ENCODE measurements around the gene MAPK4.
A peak's percentile ranks its signal among the peaks of the same experiment; 100 is the strongest.
"Not testable (repeated sequence)": the region's sequence is repeated elsewhere in the genome, so short reads cannot be mapped to it uniquely, and the experiment has no call there.

The MAPK4 gene

DNA sequence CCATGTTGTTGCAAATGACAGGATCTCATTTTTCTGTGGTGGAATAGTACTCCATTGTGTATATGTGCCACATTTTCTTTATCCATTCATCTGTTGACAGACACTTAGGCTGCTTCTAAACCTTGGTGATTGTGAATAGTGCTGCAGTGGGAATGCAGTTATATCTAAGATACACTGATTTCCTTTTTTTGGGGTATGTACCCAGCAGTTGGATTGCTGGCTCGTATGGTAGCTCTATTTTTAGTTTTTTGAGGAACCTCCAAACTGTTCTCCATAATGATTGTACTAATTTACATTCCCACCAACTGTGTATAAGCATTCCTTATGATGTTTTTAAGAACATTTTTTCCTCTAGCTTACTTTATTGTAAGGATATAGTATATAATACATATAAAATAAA, 8.2 kb upstream of the MAPK4 start:
- H3K27me3 ChIP-seq (ENCODE audit: control insufficient read depth, insufficient read depth, low read length), result peaks cover 23% of the 10 kb centered on the region
- H3K36me3 ChIP-seq (ENCODE audit: control insufficient read depth, insufficient read depth, low read length); H3K9me3 ChIP-seq (ENCODE audit: control insufficient read depth, insufficient read depth, low read depth, low read length); H3K9ac ChIP-seq (ENCODE audit: low read length); H3K27ac ChIP-seq (ENCODE audit: low read depth, low read length); H3K4me1 ChIP-seq (ENCODE audit: control insufficient read depth, insufficient read depth, low read length); H3K4me3 ChIP-seq (ENCODE audit: low read depth, low read length): not testable (repeated sequence)

DNA sequence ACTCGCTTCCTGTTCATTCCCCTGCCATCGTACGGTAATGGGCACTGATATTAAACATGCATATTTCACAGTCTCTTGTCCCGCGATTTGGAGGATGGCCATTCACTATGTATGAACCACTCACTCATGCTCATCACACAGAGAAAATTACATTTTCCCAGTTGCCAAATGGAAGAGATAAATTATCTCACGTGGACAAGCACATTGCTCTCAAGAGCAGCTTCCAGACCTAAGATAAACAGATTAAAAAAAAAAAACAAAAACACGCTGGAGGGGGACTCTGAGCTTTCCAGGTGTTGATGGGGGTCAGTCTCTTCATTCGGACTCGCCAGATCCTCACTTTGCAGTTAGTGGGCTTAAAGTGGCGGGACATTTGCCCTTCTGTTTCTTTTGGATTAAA, 1.7 kb upstream of the MAPK4 start:
- Histone ChIP-seq H3K4me1 (ENCODE audit: control insufficient read depth, insufficient read depth, low read length) (peaks cover 1% of the 10 kb centered on the region), H3K27ac (ENCODE audit: low read depth, low read length) (no peak overlapping the region), H3K9me3 (ENCODE audit: control insufficient read depth, insufficient read depth, low read depth, low read length) (peaks cover 8% of the 10 kb centered on the region; the same call in 1 of the 2 replicates), H3K9ac (ENCODE audit: low read length) (no peak overlapping the region), H3K36me3 (ENCODE audit: control insufficient read depth, insufficient read depth, low read length) (no peaks in the 10 kb centered on the region), H3K4me3 (ENCODE audit: low read depth, low read length) (no peak overlapping the region), H3K27me3 (ENCODE audit: control insufficient read depth, insufficient read depth, low read length) (peaks cover 81% of the 10 kb centered on the region)

DNA sequence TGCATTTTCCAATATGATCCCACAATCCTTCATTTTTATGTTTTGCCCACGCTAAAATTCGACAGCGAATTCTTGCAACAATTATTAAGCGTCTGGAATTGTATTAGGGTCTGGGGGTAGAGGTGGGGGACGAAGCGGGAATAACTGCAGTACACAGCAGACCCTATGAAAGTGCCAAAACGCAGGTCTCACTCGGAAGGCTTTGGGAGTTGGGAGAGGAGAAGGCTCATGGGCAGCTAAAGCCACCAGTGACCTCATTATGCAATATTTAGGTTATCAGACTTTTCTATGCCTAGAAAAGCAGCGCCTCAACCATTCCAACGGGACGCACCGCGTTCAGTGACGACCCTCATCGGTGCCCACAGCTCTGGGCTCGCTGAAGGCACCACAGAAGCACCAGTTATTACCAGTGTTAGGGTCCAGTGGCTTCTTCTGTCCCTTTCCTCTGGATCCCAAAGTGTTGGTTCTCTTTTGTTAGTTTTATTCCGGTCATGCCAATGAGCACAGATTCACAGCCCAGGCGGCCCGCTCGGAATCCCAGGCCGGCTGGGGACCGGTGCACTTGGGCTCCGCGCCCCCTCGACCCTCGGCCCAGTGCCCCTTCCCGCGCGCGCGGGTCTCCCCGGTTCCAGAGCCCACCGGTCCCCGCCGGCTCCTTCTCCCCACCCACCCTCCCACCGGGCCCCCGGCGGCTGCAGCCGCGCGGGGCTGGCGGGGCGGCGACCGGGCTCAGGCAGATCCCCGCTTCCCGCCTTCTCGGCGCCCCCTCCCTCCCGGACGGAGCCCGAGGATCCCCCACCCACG, 737 bp upstream of the MAPK4 start:
- Histone ChIP-seq H3K9ac (ENCODE audit: low read length) (peak overlapping the region; percentile 49), H3K9me3 (ENCODE audit: control insufficient read depth, insufficient read depth, low read depth, low read length) (peaks cover 8% of the 10 kb centered on the region; the same call in 1 of the 2 replicates), H3K4me1 (ENCODE audit: control insufficient read depth, insufficient read depth, low read length) (peaks cover 6% of the 10 kb centered on the region), H3K27me3 (ENCODE audit: control insufficient read depth, insufficient read depth, low read length) (peaks cover 90% of the 10 kb centered on the region), H3K4me3 (ENCODE audit: low read depth, low read length) (peak overlapping the region; percentile 77), H3K27ac (ENCODE audit: low read depth, low read length) (no peak overlapping the region), H3K36me3 (ENCODE audit: control insufficient read depth, insufficient read depth, low read length) (no peaks in the 10 kb centered on the region)

DNA sequence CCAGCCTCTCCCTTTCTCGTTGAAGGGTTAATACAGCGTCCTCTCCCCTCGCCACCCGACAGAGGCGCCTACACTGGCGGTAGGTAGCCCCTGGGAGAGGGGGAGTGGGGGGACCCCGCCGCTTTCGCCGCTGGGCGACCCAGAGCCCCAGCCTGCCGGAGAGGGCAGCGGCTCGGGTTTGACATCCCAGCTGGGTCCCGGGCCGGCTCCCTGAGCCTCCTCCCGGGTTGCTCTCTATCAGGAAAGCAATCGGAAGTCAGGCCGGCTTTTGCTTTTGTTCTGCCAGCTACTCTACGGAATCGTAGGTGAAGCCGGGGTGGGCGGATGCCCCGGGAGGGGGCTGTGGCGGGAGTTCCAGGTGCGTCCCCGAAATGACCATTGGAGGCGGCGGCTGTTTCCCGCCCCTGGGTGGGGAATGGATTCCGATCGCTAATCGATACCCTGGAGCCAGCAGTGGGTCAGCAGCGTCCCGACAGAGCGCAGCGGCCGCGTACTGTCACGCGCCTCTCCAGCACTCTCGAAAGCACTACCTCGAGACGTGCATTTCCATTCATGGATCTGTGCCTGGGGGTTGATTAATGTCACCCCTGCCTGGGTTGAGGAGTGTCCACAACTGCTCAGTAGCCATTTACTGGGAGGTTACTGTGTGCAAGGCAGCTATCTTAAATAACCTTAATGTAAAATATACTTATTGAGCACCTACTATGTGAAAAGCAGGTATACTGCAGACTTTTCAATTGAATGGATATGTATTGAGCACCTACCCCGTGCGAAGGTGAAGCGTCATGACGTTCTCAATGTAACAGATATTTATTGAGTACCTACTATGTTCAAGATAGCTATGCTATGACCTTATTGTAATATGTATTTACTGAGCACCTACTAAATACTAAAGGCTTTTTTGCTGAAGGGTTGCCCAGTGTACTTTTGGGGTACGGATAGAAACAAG, 1.1 kb downstream of the MAPK4 start:
- Histone ChIP-seq H3K4me3 (ENCODE audit: low read depth, low read length) (peak overlapping the region; percentile 77), H3K36me3 (ENCODE audit: control insufficient read depth, insufficient read depth, low read length) (no peaks in the 10 kb centered on the region), H3K4me1 (ENCODE audit: control insufficient read depth, insufficient read depth, low read length) (peaks cover 6% of the 10 kb centered on the region), H3K27me3 (ENCODE audit: control insufficient read depth, insufficient read depth, low read length) (peaks cover 83% of the 10 kb centered on the region), H3K9ac (ENCODE audit: low read length) (no peak overlapping the region), H3K27ac (ENCODE audit: low read depth, low read length) (no peak overlapping the region), H3K9me3 (ENCODE audit: control insufficient read depth, insufficient read depth, low read depth, low read length) (no peaks in the 10 kb centered on the region)

DNA sequence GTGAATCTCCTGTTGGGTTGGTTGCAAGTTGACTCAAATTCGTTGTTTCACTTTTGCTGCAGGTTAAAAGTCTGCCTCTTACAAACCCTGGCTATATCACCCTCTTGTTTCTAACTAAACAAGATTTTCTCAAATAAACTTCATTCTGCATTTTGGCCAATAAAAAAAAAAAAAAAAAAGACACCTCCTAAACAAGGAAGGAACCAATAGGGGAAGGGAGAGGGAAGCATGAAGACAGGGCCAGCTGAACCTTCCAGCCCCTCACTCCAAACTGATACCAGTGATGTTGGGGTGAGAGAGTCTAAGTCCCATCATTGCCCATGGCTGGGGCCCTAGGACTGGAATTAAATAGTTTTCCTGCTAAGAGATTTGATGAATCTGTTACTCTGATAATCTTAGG, 2.4 kb downstream of the MAPK4 start:
- not testable (repeated sequence) for H3K36me3 ChIP-seq (ENCODE audit: control insufficient read depth, insufficient read depth, low read length); H3K4me3 ChIP-seq (ENCODE audit: low read depth, low read length); H3K4me1 ChIP-seq (ENCODE audit: control insufficient read depth, insufficient read depth, low read length); H3K9ac ChIP-seq (ENCODE audit: low read length); H3K9me3 ChIP-seq (ENCODE audit: control insufficient read depth, insufficient read depth, low read depth, low read length); H3K27ac ChIP-seq (ENCODE audit: low read depth, low read length)
- H3K27me3 ChIP-seq (ENCODE audit: control insufficient read depth, insufficient read depth, low read length), result peaks cover 70% of the 10 kb centered on the region

DNA sequence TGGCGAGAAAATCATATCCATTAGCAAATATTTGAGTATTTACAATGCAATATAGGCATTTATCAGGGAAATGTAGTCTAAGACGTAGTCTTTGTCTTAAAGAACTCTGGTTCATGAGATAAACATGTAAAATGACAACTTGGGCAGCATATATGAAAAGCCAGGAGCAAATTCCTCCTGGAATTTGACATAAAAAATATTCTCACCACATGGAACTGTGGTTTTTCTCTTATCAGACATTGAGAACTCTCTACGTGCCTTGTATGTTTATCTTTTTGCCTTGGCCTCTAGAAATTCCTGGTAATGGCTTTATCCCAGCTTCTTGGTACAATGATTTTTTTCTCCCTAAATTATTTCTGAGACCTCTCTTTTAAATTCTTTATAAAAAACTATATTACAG, 2.8 kb downstream of the MAPK4 start:
- Histone ChIP-seq H3K4me3 (ENCODE audit: low read depth, low read length) (no peak overlapping the region), H3K9ac (ENCODE audit: low read length) (no peak overlapping the region), H3K4me1 (ENCODE audit: control insufficient read depth, insufficient read depth, low read length) (peaks cover 6% of the 10 kb centered on the region), H3K27ac (ENCODE audit: low read depth, low read length) (no peak overlapping the region), H3K36me3 (ENCODE audit: control insufficient read depth, insufficient read depth, low read length) (no peaks in the 10 kb centered on the region), H3K27me3 (ENCODE audit: control insufficient read depth, insufficient read depth, low read length) (peaks cover 65% of the 10 kb centered on the region), H3K9me3 (ENCODE audit: control insufficient read depth, insufficient read depth, low read depth, low read length) (no peaks in the 10 kb centered on the region)

DNA sequence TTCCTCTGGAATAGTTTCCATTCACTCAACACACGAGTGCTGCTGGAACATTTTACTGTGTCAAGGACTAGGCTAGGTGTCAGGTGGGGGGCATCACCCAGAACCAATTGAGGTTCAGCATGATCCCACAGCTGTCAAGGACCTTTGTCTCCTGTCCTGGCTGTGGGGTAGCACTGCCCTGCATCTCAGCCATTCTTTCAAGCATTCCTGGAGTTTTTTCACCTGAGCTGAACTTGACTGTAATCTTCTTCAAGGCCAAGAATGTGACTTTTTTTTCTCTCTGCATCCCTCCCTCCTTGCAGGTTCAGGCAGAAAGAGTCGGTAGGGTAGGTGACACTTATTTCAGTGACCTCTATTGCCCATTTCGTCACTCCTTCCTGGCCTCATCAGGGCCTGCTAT, 3.5 kb downstream of the MAPK4 start:
- no peaks in the 10 kb centered on the region for H3K36me3 ChIP-seq (ENCODE audit: control insufficient read depth, insufficient read depth, low read length)

DNA sequence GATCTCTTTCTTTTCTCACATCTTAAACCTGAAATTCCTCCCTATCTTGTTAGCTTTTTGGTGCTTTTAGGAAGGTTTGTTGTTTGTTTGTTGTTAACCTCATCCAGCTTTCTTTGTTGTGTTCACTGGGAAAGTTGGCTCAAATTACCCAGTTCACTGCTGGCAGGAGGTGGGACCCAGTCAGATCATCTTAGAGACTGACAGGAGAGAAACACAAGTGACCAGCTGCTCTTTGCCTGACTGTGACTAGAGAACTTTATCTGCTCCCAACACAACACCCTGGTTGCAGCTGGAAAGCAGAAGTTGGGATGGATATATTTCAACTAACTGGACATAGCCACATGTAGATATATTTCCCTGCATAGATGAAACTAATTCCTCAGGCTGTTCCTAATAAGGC, 10.0 kb downstream of the MAPK4 start:
- H3K27me3 ChIP-seq (ENCODE audit: control insufficient read depth, insufficient read depth, low read length), result peaks cover 4% of the 10 kb centered on the region
- no peaks in the 10 kb centered on the region for H3K4me1 ChIP-seq (ENCODE audit: control insufficient read depth, insufficient read depth, low read length)
- H3K4me3 ChIP-seq (ENCODE audit: low read depth, low read length), result no peak overlapping the region
- H3K27ac ChIP-seq (ENCODE audit: low read depth, low read length), result no peak overlapping the region
- peaks cover 4% of the 10 kb centered on the region for H3K9me3 ChIP-seq (ENCODE audit: control insufficient read depth, insufficient read depth, low read depth, low read length)
- H3K9ac ChIP-seq (ENCODE audit: low read length), result no peak overlapping the region
- no peaks in the 10 kb centered on the region for H3K36me3 ChIP-seq (ENCODE audit: control insufficient read depth, insufficient read depth, low read length)

More for the DNA sequence above, 3.5 kb downstream of the MAPK4 start:
- Histone ChIP-seq H3K9ac (ENCODE audit: low read length) (no peak overlapping the region), H3K4me1 (ENCODE audit: control insufficient read depth, insufficient read depth, low read length) (peaks cover 6% of the 10 kb centered on the region), H3K27ac (ENCODE audit: low read depth, low read length) (no peak overlapping the region), H3K4me3 (ENCODE audit: low read depth, low read length) (no peak overlapping the region), H3K9me3 (ENCODE audit: control insufficient read depth, insufficient read depth, low read depth, low read length) (peaks cover 3% of the 10 kb centered on the region), H3K27me3 (ENCODE audit: control insufficient read depth, insufficient read depth, low read length) (peaks cover 58% of the 10 kb centered on the region)

DNA sequence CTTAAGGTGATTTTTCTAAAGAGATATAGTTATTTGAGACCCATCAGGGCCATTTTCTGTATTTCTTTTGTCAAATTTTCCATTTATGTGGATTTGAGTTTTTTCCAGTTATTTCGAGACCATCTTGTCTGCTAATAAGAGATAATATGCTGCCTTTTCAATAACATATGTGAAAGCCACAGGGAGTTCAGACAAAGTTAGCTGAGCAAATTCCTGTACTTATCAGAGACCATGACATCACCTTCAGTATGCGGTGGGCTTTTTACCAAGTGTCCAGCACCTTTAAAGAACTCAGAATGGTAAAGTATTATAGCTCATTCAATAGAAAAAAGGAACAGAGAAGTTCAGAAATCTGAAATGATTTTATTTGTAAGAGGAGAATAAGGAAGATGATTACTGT, 11.7 kb downstream of the MAPK4 start:
- Histone ChIP-seq H3K9me3 (ENCODE audit: control insufficient read depth, insufficient read depth, low read depth, low read length) (peaks cover 4% of the 10 kb centered on the region), H3K27ac (ENCODE audit: low read depth, low read length) (no peak overlapping the region), H3K4me1 (ENCODE audit: control insufficient read depth, insufficient read depth, low read length) (no peaks in the 10 kb centered on the region), H3K4me3 (ENCODE audit: low read depth, low read length) (no peak overlapping the region), H3K9ac (ENCODE audit: low read length) (no peak overlapping the region), H3K27me3 (ENCODE audit: control insufficient read depth, insufficient read depth, low read length) (no peaks in the 10 kb centered on the region), H3K36me3 (ENCODE audit: control insufficient read depth, insufficient read depth, low read length) (no peaks in the 10 kb centered on the region)

DNA sequence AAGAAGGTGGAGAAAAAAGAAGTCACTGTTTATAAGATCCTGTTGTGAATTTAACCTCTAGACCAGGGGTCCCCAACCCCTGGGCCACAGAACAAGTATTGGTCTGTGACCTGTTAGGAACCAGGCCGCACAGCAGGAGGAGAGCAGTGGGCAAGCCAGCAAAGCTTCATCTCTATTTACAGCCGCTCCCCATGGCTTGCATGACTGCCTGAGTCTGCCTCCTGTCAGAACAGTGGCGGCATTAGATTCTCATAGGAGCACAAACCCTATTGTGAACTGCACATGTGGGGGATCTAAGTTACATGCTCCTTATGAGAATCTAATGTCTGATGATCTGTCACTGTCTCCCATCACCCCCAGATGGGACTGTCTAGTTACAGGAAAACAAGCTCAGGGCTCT, 13.3 kb downstream of the MAPK4 start:
- H3K27ac ChIP-seq (ENCODE audit: low read depth, low read length); H3K4me1 ChIP-seq (ENCODE audit: control insufficient read depth, insufficient read depth, low read length); H3K9ac ChIP-seq (ENCODE audit: low read length); H3K4me3 ChIP-seq (ENCODE audit: low read depth, low read length); H3K9me3 ChIP-seq (ENCODE audit: control insufficient read depth, insufficient read depth, low read depth, low read length); H3K27me3 ChIP-seq (ENCODE audit: control insufficient read depth, insufficient read depth, low read length); H3K36me3 ChIP-seq (ENCODE audit: control insufficient read depth, insufficient read depth, low read length): not testable (repeated sequence)

DNA sequence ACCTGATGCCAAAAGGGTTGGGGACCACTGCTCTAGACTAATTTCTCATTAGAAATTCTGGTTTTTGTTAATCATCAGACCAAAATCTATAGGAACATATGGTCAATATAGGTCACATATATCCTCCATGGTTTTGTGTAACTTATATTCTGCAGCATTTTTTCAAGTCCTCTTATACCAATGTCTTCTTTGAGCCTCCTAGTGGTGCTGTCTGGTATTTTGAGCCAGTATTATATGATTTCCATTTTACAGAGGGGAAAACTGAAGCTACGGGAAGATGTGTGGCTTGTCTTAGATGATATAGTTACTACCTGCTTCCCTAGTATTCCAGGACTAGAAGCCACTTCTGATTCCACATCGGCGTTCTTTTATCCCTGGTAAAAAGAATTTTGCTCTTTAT, 13.8 kb downstream of the MAPK4 start:
- Histone ChIP-seq H3K9ac (ENCODE audit: low read length) (no peak overlapping the region), H3K4me3 (ENCODE audit: low read depth, low read length) (no peak overlapping the region), H3K27ac (ENCODE audit: low read depth, low read length) (no peak overlapping the region), H3K9me3 (ENCODE audit: control insufficient read depth, insufficient read depth, low read depth, low read length) (no peaks in the 10 kb centered on the region), H3K36me3 (ENCODE audit: control insufficient read depth, insufficient read depth, low read length) (no peaks in the 10 kb centered on the region), H3K27me3 (ENCODE audit: control insufficient read depth, insufficient read depth, low read length) (no peaks in the 10 kb centered on the region), H3K4me1 (ENCODE audit: control insufficient read depth, insufficient read depth, low read length) (no peaks in the 10 kb centered on the region)
